SK-N-SH treated with all-trans-retinoic acid at 6 μM for 48 hours (cell line): ENCODE data around the gene BEX3.

Source experiments
- ATAC-seq: fragments of 200-7000 bp; cut with Tn5 transposase; 3 replicates; pipeline ENCODE4 v1.9.1; 2020; ENCODE audit warnings: mild to moderate bottlenecking, moderate library complexity
- ARNTL ChIP-seq: fragments of 450-650 bp; formaldehyde crosslinking; IDR thresholded peaks from 2 replicates; pipeline ENCODE4 v1.5.0; 2020; ENCODE audit warnings: low read depth, mild to moderate bottlenecking, moderate library complexity, borderline replicate concordance
- CREB5 ChIP-seq: fragments of 250-450 bp; sonication (Bioruptor Pico); IDR thresholded peaks from 2 replicates; pipeline ENCODE4 v1.5.1; 2020; ENCODE audit warnings: low read depth, mild to moderate bottlenecking, moderate library complexity
- CSDC2 ChIP-seq: fragments of 250-450 bp; sonication (Bioruptor Pico); IDR thresholded peaks from 2 replicates; pipeline ENCODE4 v1.5.0; 2020; ENCODE audit warnings: mild to moderate bottlenecking, moderate library complexity
- CSRNP3 ChIP-seq: fragments of 250-450 bp; sonication (Bioruptor Pico); IDR thresholded peaks from 2 replicates; pipeline ENCODE4 v1.5.1; 2021; ENCODE audit warnings: mild to moderate bottlenecking, moderate library complexity
- ESRRG ChIP-seq: fragments of 250-450 bp; sonication (Bioruptor Pico); IDR thresholded peaks from 2 replicates; pipeline ENCODE4 v1.6.1; 2021; ENCODE audit warnings: mild to moderate bottlenecking
- ISL1 ChIP-seq: fragments of 250-450 bp; sonication (Bioruptor Pico); IDR thresholded peaks from 2 replicates; pipeline ENCODE4 v2.1.2; 2022; ENCODE audit warnings: mild to moderate bottlenecking, moderate library complexity
- OSR1 ChIP-seq: fragments of 250-450 bp; sonication (Bioruptor Pico); IDR thresholded peaks from 2 replicates; pipeline ENCODE4 v1.8.0; 2022; ENCODE audit warnings: moderate library complexity, mild to moderate bottlenecking, inconsistent platforms
- PATZ1 ChIP-seq: fragments of 250-450 bp; sonication (Bioruptor Pico); IDR thresholded peaks from 2 replicates; pipeline ENCODE4 v1.8.0; 2020; ENCODE audit warnings: mild to moderate bottlenecking, moderate library complexity, borderline replicate concordance
- POU6F1 ChIP-seq: fragments of 250-450 bp; sonication (Bioruptor Pico); IDR thresholded peaks from 2 replicates; pipeline ENCODE4 v1.8.0; 2021; ENCODE audit warnings: low read depth, mild to moderate bottlenecking, moderate library complexity, borderline replicate concordance
- PPARA ChIP-seq: fragments of 250-450 bp; sonication (Bioruptor Pico); IDR thresholded peaks from 2 replicates; pipeline ENCODE4 v1.5.0; 2020; ENCODE audit warnings: mild to moderate bottlenecking, borderline replicate concordance
- RARB ChIP-seq: fragments of 250-450 bp; sonication (Bioruptor Pico); IDR thresholded peaks from 2 replicates; pipeline ENCODE4 v1.8.0; 2021; ENCODE audit warnings: mild to moderate bottlenecking, moderate library complexity
- TCF4 ChIP-seq: fragments of 250-450 bp; sonication (Bioruptor Pico); IDR thresholded peaks from 2 replicates; pipeline ENCODE4 v1.8.0; 2021; ENCODE audit warnings: mild to moderate bottlenecking, moderate library complexity, borderline replicate concordance
- TOX ChIP-seq: fragments of 250-450 bp; sonication (Bioruptor Pico); IDR thresholded peaks from 2 replicates; pipeline ENCODE4 v1.8.0; 2021; ENCODE audit warnings: mild to moderate bottlenecking, moderate library complexity, borderline replicate concordance
- ZFP3 ChIP-seq: fragments of 250-450 bp; sonication (Bioruptor Pico); IDR thresholded peaks from 2 replicates; pipeline ENCODE4 v1.5.0; 2020; ENCODE audit warnings: mild to moderate bottlenecking, moderate library complexity
- ZNF70 ChIP-seq: fragments of 450-650 bp; formaldehyde crosslinking; IDR thresholded peaks from 2 replicates; pipeline ENCODE4 v1.5.0; 2020; ENCODE audit warnings: mild to moderate bottlenecking, moderate library complexity
- ZNF8 ChIP-seq: fragments of 450-650 bp; formaldehyde crosslinking; IDR thresholded peaks from 2 replicates; pipeline ENCODE4 v1.5.0; 2020; ENCODE audit warnings: mild to moderate bottlenecking, moderate library complexity

BEX3 gene

GRCh38 chrX:103369479-103369878 is 6.9 kb upstream of the BEX3 start:
- TF ChIP-seq CSRNP3 (no peak), RARB (CRISPR knock-in tag) (no peak)
- no peak for ATAC-seq

GRCh38 chrX:103372886-103373285 is 3.5 kb upstream of the BEX3 start:
- no peak for ATAC-seq
- TF ChIP-seq ARNTL (CRISPR knock-in tag) (no peak), ISL1 (CRISPR knock-in tag) (no peak), PATZ1 (CRISPR knock-in tag) (no peak), TCF4 (CRISPR knock-in tag) (no peak), ZFP3 (no peak), PPARA (no peak), ZNF70 (no peak), CSRNP3 (no peak)

- no peak for ATAC-seq
- TF ChIP-seq TOX (no peak), CREB5 (no peak), RARB (CRISPR knock-in tag) (no peak), CSRNP3 (no peak), ZNF8 (CRISPR knock-in tag) (no peak), ZNF70 (no peak)
Observed at GRCh38 chrX:103373581-103373980, 2.8 kb upstream of the BEX3 start.

GRCh38 chrX:103376979-103377324 is 614 bp downstream of the BEX3 start:
- TF ChIP-seq PPARA (no peak), TOX (no peak), ESRRG (CRISPR knock-in tag) (no peak), ISL1 (CRISPR knock-in tag) (no peak), TCF4 (CRISPR knock-in tag) (no peak), RARB (CRISPR knock-in tag) (no peak), POU6F1 (CRISPR knock-in tag) (no peak)
- ATAC-seq, result peak; percentile 62

- ATAC-seq, result no peak
Observed at GRCh38 chrX:103378990-103379389, 2.7 kb downstream of the BEX3 start.

More at GRCh38 chrX:103378990-103379389, 2.7 kb downstream of the BEX3 start:
- TF ChIP-seq TOX, result no peak
- no peak for TF ChIP-seq POU6F1 (CRISPR knock-in tag)
- TF ChIP-seq PPARA, result no peak
- no peak for TF ChIP-seq CSDC2
- no peak for TF ChIP-seq ISL1 (CRISPR knock-in tag)
- TF ChIP-seq OSR1 (CRISPR knock-in tag), result no peak
